ENCODE data around the gene FAM20C.
"Not testable (repeated sequence)": the region's sequence is repeated elsewhere in the genome, so short reads cannot be mapped to it uniquely, and the experiment has no call there.

Gene FAM20C

GRCh38 chr7:193481-194251 lies 1.3 kb downstream of the FAM20C start:
- no peak for DNase-seq

GRCh38 chr7:194252-195009 lies 2.1 kb downstream of the FAM20C start:
- DNase-seq: no peak

- DNase-seq: no peak
These were observed 2.8 kb downstream of the FAM20C start for GRCh38 chr7:195010-195829.

GRCh38 chr7:195830-196128 lies 3.4 kb downstream of the FAM20C start:
- no peak for DNase-seq

- DNase-seq: no peak
These were observed 3.9 kb downstream of the FAM20C start for GRCh38 chr7:196283-196682.

- no peak for DNase-seq
These were observed 4.5 kb downstream of the FAM20C start for GRCh38 chr7:196778-197321.

GRCh38 chr7:197413-198335 lies 5.3 kb downstream of the FAM20C start:
- no peak for DNase-seq

- no peak for DNase-seq
These were observed 7.3 kb downstream of the FAM20C start for GRCh38 chr7:199483-200249.

GRCh38 chr7:200290-200689 lies 7.9 kb downstream of the FAM20C start:
- DNase-seq: no peak

- no peak for DNase-seq
These were observed 8.3 kb downstream of the FAM20C start for GRCh38 chr7:200704-201103.

- no peak for DNase-seq
These were observed 12.0 kb downstream of the FAM20C start for GRCh38 chr7:204326-204725.

- DNase-seq: no peak
These were observed 13.0 kb downstream of the FAM20C start for GRCh38 chr7:205115-206010.

- DNase-seq: not testable (repeated sequence)
These were observed 14.0 kb downstream of the FAM20C start for GRCh38 chr7:206351-206750.

- no peak for DNase-seq
These were observed 15.2 kb downstream of the FAM20C start for GRCh38 chr7:207418-208129.

- no peak for DNase-seq
These were observed 15.8 kb downstream of the FAM20C start for GRCh38 chr7:208130-208673.

- DNase-seq: no peak
These were observed 16.4 kb downstream of the FAM20C start for GRCh38 chr7:208816-209215.

- DNase-seq: no peak
These were observed 17.0 kb downstream of the FAM20C start for GRCh38 chr7:209416-209815.

- no peak for DNase-seq
These were observed 17.5 kb downstream of the FAM20C start for GRCh38 chr7:209906-210305.

- no peak for DNase-seq
These were observed 18.1 kb downstream of the FAM20C start for GRCh38 chr7:210401-210925.
